Esophagus muscularis mucosa (tissue), 4 donors: Measurements from ENCODE around the gene INTS4.

ENCODE experiments used
- EP300 ChIP-seq: sonication (generic); formaldehyde crosslinking; IDR thresholded peaks from one replicate; pipeline ENCODE4 v1.6.1; 2017; ENCODE audit warnings: antibody characterized with exemption
- POLR2AphosphoS5 ChIP-seq, 2 donors: sonication (generic); formaldehyde crosslinking; IDR thresholded peaks; one replicate each; pipeline ENCODE4 v1.6.1; 2017; ENCODE audit warnings: antibody characterized with exemption in 2 of 2
- TF ChIP-seq, protein P1 (sequence below), 3 experiments: fragments of 200-600 bp in 2 of 3; fragments of 450-650 bp in 1 of 3; sonication (generic) in 2 of 3; IDR thresholded peaks; one replicate each; pipeline ENCODE4 v1.5.1; 2017 to 2019; ENCODE audit warnings: antibody characterized with exemption in 3 of 3, mild to moderate bottlenecking in 2 of 3, moderate library complexity in 1 of 3

- TF ChIP-seq POLR2AphosphoS5 (IDR thresholded peaks at IDR 0.05): no peak
- TF ChIP-seq, protein P1, sequence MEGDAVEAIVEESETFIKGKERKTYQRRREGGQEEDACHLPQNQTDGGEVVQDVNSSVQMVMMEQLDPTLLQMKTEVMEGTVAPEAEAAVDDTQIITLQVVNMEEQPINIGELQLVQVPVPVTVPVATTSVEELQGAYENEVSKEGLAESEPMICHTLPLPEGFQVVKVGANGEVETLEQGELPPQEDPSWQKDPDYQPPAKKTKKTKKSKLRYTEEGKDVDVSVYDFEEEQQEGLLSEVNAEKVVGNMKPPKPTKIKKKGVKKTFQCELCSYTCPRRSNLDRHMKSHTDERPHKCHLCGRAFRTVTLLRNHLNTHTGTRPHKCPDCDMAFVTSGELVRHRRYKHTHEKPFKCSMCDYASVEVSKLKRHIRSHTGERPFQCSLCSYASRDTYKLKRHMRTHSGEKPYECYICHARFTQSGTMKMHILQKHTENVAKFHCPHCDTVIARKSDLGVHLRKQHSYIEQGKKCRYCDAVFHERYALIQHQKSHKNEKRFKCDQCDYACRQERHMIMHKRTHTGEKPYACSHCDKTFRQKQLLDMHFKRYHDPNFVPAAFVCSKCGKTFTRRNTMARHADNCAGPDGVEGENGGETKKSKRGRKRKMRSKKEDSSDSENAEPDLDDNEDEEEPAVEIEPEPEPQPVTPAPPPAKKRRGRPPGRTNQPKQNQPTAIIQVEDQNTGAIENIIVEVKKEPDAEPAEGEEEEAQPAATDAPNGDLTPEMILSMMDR (IDR thresholded peaks at IDR 0.05): no peak
- TF ChIP-seq EP300: no peak
Measured at GRCh38 chr11:78040691-78041379, 46.4 kb upstream of the INTS4 start.
